Tibial nerve (tissue), 4 donors: ENCODE measurements around the gene RNF225. TPM values are rescaled to one million over a fixed set of nuclear protein-coding genes. Genes with fewer than 3 reads are reported as not detected.

ENCODE experiments used
- DNase-seq, 2 donors: peaks; one replicate each; pipeline ENCODE4 v3.0.0-alpha.2; 2019; ENCODE audit warnings: low spot score in 2 of 2
- H3K27ac ChIP-seq, 4 donors: fragments of 200-600 bp; sonication (generic) in 3 of 4; one replicate each; pipeline ENCODE4 v1.5.1; 2017 to 2019; ENCODE audit warnings: mild to moderate bottlenecking in 1 of 4
- H3K27me3 ChIP-seq, 2 donors: fragments of 200-600 bp; sonication (generic) in 1 of 2; one replicate each; pipeline versions ENCODE4 v1.5.1 to v1.6.0; 2017 to 2019
- H3K36me3 ChIP-seq, 3 donors: fragments of 200-600 bp; sonication (generic); one replicate each; pipeline ENCODE4 v1.5.1; 2018 to 2019
- H3K4me1 ChIP-seq, 4 donors: fragments of 200-600 bp; sonication (generic) in 3 of 4; one replicate each; pipeline ENCODE4 v1.5.1; 2017 to 2019
- H3K4me3 ChIP-seq, 4 donors: fragments of 200-600 bp; sonication (generic) in 3 of 4; one replicate each; pipeline ENCODE4 v1.5.1; 2017 to 2019; ENCODE audit warnings: mild to moderate bottlenecking in 1 of 4, moderate library complexity in 1 of 4
- H3K9me3 ChIP-seq, 4 donors: fragments of 200-600 bp; sonication (generic) in 3 of 4; one replicate each; pipeline ENCODE4 v1.5.1; 2017 to 2019
- CTCF ChIP-seq, 5 experiments: fragments of 200-600 bp in 3 of 5; fragments of 450-650 bp in 2 of 5; sonication (generic) in 3 of 5; IDR thresholded peaks; one replicate each; pipeline ENCODE4 v1.5.1; 2016 to 2019; ENCODE audit warnings: antibody characterized with exemption in 5 of 5, mild to moderate bottlenecking in 3 of 5, moderate library complexity in 2 of 5
- EP300 ChIP-seq, 2 donors: sonication (generic); formaldehyde crosslinking; IDR thresholded peaks; one replicate each; pipeline ENCODE4 v1.6.1; 2017; ENCODE audit warnings: antibody characterized with exemption in 2 of 2, mild to moderate bottlenecking in 1 of 2
- POLR2A ChIP-seq, 2 donors: fragments of 450-650 bp; IDR thresholded peaks; one replicate each; pipeline ENCODE4 v1.6.1; 2017; ENCODE audit warnings: antibody characterized with exemption in 2 of 2, mild to moderate bottlenecking in 2 of 2, moderate library complexity in 2 of 2
- WGBS, 2 donors: methylation state at CpG; one replicate each; pipeline ENCODE4 v1.1.5; 2018; 5-methylcytosine and 5-hydroxymethylcytosine counted together
- total RNA-seq, 4 donors: library from RNA; depleted of rRNA; stranded (reverse); fragments of >200 nt; gene quantifications; one replicate each; pipeline ENCODE4 v1.1.0, GENCODE V29; 2016

The RNF225 gene
- total RNA-seq, 4 donors from 2014 or later: not detected

DNA sequence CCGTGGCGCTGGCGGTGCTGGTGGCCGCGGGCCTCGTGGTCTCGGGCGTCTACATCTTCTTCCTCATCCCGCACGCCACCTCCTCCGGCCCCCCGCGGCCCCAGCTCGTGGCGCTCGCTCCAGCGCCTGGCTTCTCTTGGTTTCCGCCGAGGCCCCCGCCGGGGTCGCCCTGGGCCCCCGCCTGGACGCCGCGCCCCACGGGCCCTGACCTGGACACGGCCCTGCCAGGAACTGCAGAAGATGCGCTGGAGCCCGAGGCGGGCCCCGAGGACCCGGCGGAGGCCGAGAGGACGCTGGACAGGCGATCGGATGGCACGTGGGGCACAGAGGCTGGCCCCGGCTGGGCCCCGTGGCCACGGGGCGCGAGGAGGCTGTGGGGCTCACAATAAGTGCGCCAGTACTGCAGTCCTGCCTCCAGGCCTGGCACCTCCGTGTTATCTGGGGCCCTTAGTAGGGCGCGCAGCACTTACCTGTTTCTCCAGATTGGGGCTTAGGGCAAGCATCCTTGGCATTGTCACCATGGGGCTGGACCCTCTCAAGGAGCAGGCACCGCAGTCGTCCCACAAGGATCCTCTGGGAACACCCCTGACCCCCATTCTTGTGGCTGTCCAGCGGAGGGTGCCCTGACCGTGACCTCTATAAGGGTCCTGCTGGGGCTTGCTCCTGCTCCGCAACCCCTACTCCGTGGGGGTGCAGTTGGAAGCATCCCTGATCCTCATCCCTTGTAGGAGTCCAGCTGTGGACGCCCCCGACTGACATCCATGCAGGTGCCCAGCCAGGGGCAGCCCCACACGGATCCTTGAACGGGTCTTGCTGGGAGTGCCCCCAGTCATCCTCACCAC, 1.5 kb downstream of the RNF225 start:
- H3K4me3 ChIP-seq: no peak overlapping the region

GRCh38 chr19:58397533-58398037, 2.1 kb downstream of the RNF225 start:
- WGBS, 2 donors: 60 to 62% methylated on average over 6 to 7 of the region's 7 CpGs
- H3K4me3 ChIP-seq: no peak overlapping the region

More for the DNA sequence above, 1.5 kb downstream of the RNF225 start:
- Histone ChIP-seq H3K27ac (no peak overlapping the region), H3K4me1 (peaks cover 0 to 32% (median 13%) of the 10 kb centered on the region in 4 donors), H3K36me3 (peaks cover 0 to 44% (median 16%) of the 10 kb centered on the region in 3 donors), H3K27me3 (peaks cover 0 to 25% of the 10 kb centered on the region in 2 donors), H3K9me3 (no peaks in the 10 kb centered on the region)
- TF ChIP-seq POLR2A (IDR thresholded peaks at IDR 0.05) (no peak), CTCF (IDR thresholded peaks at IDR 0.05) (no peak), EP300 (IDR thresholded peaks at IDR 0.05) (no peak)
- DNase-seq: no peak
- WGBS, 2 donors: 29 to 31% methylated on average over 34 to 46 of the region's 58 CpGs

GRCh38 chr19:58398087-58398486, 2.6 kb downstream of the RNF225 start:
- no peak overlapping the region for H3K4me3 ChIP-seq
- no peak for TF ChIP-seq EP300 (IDR thresholded peaks at IDR 0.05)
- no peak for TF ChIP-seq CTCF (IDR thresholded peaks at IDR 0.05)
- peaks cover 0 to 35% (median 15%) of the 10 kb centered on the region in 4 donors for H3K4me1 ChIP-seq
- no peaks in the 10 kb centered on the region for H3K9me3 ChIP-seq
- peaks cover 0 to 25% of the 10 kb centered on the region in 2 donors for H3K27me3 ChIP-seq
- DNase-seq: no peak
- peaks cover 0 to 34% (median 12%) of the 10 kb centered on the region in 3 donors for H3K36me3 ChIP-seq
- 77 to 88% methylated on average over 4 of the region's 4 CpGs for WGBS, 2 donors
- no peak overlapping the region for H3K27ac ChIP-seq

More at GRCh38 chr19:58397533-58398037, 2.1 kb downstream of the RNF225 start:
- no peak overlapping the region for H3K27ac ChIP-seq
- TF ChIP-seq CTCF (IDR thresholded peaks at IDR 0.05) (no peak), POLR2A (IDR thresholded peaks at IDR 0.05) (no peak), EP300 (IDR thresholded peaks at IDR 0.05) (no peak)
- H3K4me1 ChIP-seq: peaks cover 0 to 35% (median 15%) of the 10 kb centered on the region in 4 donors
- peaks cover 0 to 25% of the 10 kb centered on the region in 2 donors for H3K27me3 ChIP-seq
- peaks cover 0 to 39% (median 16%) of the 10 kb centered on the region in 3 donors for H3K36me3 ChIP-seq
- DNase-seq: no peak
- H3K9me3 ChIP-seq: no peaks in the 10 kb centered on the region

GRCh38 chr19:58398545-58398944, 3.1 kb downstream of the RNF225 start:
- 91% methylated on average over 5 to 6 of the region's 6 CpGs for WGBS, 2 donors
- Histone ChIP-seq H3K4me3 (no peak overlapping the region), H3K27me3 (peaks cover 0 to 25% of the 10 kb centered on the region in 2 donors), H3K27ac (no peak overlapping the region), H3K36me3 (peaks cover 0 to 29% (median 9%) of the 10 kb centered on the region in 3 donors), H3K4me1 (peaks cover 0 to 35% (median 15%) of the 10 kb centered on the region in 4 donors), H3K9me3 (no peaks in the 10 kb centered on the region)
- DNase-seq: no peak
- TF ChIP-seq POLR2A (IDR thresholded peaks at IDR 0.05) (no peak), EP300 (IDR thresholded peaks at IDR 0.05) (no peak), CTCF (IDR thresholded peaks at IDR 0.05) (no peak)

- TF ChIP-seq EP300 (IDR thresholded peaks at IDR 0.05) (no peak), POLR2A (IDR thresholded peaks at IDR 0.05) (no peak), CTCF (IDR thresholded peaks at IDR 0.05) (no peak)
- peaks cover 0 to 35% (median 15%) of the 10 kb centered on the region in 4 donors for H3K4me1 ChIP-seq
- DNase-seq: no peak
- no peak overlapping the region for H3K27ac ChIP-seq
- no peak overlapping the region for H3K4me3 ChIP-seq
- H3K27me3 ChIP-seq: peaks cover 0 to 25% of the 10 kb centered on the region in 2 donors
- H3K36me3 ChIP-seq: peaks cover 0 to 16% (median under 1%) of the 10 kb centered on the region in 3 donors
- 97% methylated on average over 3 of the region's 3 CpGs; no CpG with 5 or more reads in 1 of the 2 donors for WGBS, 2 donors
- no peaks in the 10 kb centered on the region for H3K9me3 ChIP-seq
Observed at GRCh38 chr19:58399903-58400302, 4.4 kb downstream of the RNF225 start.
